Esophagus muscularis mucosa (tissue), 3 donors: ENCODE results near the gene FRY.

Experiments used
- POLR2A ChIP-seq: fragments of 450-650 bp; IDR thresholded peaks from one replicate; pipeline ENCODE4 v1.6.1; 2017; ENCODE audit warnings: antibody characterized with exemption, moderate library complexity, mild to moderate bottlenecking, low read depth
- TF ChIP-seq, protein P1 (sequence below), 3 experiments: fragments of 200-600 bp in 2 of 3; fragments of 450-650 bp in 1 of 3; sonication (generic) in 2 of 3; IDR thresholded peaks; one replicate each; pipeline ENCODE4 v1.5.1; 2017 to 2019; ENCODE audit warnings: antibody characterized with exemption in 3 of 3, mild to moderate bottlenecking in 2 of 3, moderate library complexity in 1 of 3

DNA sequence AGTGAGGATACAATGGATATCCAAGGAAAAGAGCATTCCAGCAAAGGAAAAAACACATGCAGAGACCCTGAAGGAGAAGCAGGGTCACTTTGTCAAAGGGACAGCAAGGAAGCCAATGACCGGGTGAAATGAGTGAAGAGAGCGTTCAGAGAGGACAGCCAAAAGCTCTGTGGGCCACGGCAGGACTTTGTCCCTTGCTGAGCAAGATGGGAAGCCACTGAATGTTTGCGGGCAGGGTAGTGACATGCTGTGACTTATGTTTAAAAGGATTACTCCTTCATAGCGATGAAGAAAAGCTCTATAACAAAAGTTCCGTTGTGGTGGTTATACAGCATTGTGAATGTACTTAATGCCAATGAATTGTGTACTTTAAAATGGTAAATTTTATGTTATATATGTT is 267.1 kb downstream of the FRY start:
- TF ChIP-seq POLR2A, result no peak
- TF ChIP-seq, protein P1, sequence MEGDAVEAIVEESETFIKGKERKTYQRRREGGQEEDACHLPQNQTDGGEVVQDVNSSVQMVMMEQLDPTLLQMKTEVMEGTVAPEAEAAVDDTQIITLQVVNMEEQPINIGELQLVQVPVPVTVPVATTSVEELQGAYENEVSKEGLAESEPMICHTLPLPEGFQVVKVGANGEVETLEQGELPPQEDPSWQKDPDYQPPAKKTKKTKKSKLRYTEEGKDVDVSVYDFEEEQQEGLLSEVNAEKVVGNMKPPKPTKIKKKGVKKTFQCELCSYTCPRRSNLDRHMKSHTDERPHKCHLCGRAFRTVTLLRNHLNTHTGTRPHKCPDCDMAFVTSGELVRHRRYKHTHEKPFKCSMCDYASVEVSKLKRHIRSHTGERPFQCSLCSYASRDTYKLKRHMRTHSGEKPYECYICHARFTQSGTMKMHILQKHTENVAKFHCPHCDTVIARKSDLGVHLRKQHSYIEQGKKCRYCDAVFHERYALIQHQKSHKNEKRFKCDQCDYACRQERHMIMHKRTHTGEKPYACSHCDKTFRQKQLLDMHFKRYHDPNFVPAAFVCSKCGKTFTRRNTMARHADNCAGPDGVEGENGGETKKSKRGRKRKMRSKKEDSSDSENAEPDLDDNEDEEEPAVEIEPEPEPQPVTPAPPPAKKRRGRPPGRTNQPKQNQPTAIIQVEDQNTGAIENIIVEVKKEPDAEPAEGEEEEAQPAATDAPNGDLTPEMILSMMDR (IDR thresholded peaks at IDR 0.05), result no peak
